Upper lobe of left lung (tissue), 4 donors: Measurements from ENCODE around the gene SCAMP1.

Source experiments
- EP300 ChIP-seq, 4 donors: sonication (generic); formaldehyde crosslinking; IDR thresholded peaks; one replicate each; pipeline ENCODE4 v1.5.1; 2017; ENCODE audit warnings: antibody characterized with exemption in 4 of 4, control low read depth in 2 of 4
- POLR2A ChIP-seq, 4 donors: fragments of 450-650 bp; IDR thresholded peaks; one replicate each; pipeline ENCODE4 v1.5.1; 2016 to 2017; ENCODE audit warnings: antibody characterized with exemption in 4 of 4, mild to moderate bottlenecking in 2 of 4
- POLR2AphosphoS5 ChIP-seq, 2 donors: sonication (generic); formaldehyde crosslinking; IDR thresholded peaks; one replicate each; pipeline ENCODE4 v1.5.1; 2017; ENCODE audit warnings: antibody characterized with exemption in 2 of 2
- TF ChIP-seq, protein P1 (sequence below), 6 experiments: fragments of 450-650 bp in 4 of 6; fragments of 200-600 bp in 2 of 6; sonication (generic) in 2 of 6; IDR thresholded peaks; one replicate each; pipeline ENCODE4 v1.5.1; 2016 to 2019; ENCODE audit warnings: antibody characterized with exemption in 6 of 6

DNA sequence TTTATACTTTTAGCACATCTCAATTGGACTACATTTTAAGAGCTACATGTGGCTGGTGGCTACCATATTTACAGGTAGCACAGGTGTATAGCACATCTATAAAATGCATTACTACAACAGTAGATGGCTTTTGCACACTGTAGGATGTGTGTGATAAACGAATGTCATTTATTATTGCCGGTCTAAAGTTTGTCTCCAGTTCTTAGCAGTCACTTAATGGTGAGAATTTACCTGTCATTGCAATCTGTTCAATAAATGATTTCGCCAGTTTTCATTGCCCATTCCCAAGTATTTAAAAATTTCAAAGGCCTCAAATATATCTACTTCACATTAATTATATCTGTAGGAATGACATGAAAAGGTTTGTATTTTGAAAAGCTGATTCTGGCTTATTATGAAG is 15.9 kb downstream of the SCAMP1 start:
- TF ChIP-seq POLR2A (IDR thresholded peaks at IDR 0.05) (no peak), POLR2AphosphoS5 (IDR thresholded peaks at IDR 0.05) (no peak), EP300 (IDR thresholded peaks at IDR 0.05) (no peak)
- TF ChIP-seq, protein P1, sequence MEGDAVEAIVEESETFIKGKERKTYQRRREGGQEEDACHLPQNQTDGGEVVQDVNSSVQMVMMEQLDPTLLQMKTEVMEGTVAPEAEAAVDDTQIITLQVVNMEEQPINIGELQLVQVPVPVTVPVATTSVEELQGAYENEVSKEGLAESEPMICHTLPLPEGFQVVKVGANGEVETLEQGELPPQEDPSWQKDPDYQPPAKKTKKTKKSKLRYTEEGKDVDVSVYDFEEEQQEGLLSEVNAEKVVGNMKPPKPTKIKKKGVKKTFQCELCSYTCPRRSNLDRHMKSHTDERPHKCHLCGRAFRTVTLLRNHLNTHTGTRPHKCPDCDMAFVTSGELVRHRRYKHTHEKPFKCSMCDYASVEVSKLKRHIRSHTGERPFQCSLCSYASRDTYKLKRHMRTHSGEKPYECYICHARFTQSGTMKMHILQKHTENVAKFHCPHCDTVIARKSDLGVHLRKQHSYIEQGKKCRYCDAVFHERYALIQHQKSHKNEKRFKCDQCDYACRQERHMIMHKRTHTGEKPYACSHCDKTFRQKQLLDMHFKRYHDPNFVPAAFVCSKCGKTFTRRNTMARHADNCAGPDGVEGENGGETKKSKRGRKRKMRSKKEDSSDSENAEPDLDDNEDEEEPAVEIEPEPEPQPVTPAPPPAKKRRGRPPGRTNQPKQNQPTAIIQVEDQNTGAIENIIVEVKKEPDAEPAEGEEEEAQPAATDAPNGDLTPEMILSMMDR (IDR thresholded peaks at IDR 0.05): no peak
